CD4-positive, alpha-beta T cell treated with Interleukin-10 for 1 hour (primary cell): ENCODE results near the gene PORCN.
A peak's percentile ranks its signal among the peaks of the same experiment; 100 is the strongest.

Source experiments
- DNase-seq: peaks from one replicate; pipeline ENCODE4 v3.0.0-alpha.2; 2020

Gene PORCN

GRCh38 chrX:48508400-48509244, at the start of gene PORCN:
TSS of gene PORCN (plus strand) at chrX:48508992. CDS start at chrX:48509821, 829 bp downstream.
- DNase-seq, result peak; percentile 82

DNA sequence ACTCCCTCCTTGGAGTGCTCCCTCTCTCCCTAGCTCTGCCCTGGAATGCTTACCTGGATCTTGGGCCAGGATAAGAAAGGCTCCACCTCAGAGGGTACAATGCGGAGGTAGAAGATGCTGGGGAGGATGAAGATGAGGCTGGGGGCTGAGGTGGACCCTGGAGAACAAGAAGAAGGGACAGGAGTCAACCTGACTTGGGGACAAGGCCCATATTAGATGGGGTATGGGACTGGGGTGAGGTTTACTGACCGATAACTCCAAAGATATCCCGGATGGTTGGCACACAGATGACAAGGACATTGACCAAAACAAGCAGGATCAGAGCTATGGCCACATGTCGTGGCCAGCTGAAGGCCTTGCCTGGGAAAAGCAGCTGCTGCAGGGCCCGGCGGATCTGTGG, 49.3 kb upstream of the PORCN start:
- no peak for DNase-seq

DNA sequence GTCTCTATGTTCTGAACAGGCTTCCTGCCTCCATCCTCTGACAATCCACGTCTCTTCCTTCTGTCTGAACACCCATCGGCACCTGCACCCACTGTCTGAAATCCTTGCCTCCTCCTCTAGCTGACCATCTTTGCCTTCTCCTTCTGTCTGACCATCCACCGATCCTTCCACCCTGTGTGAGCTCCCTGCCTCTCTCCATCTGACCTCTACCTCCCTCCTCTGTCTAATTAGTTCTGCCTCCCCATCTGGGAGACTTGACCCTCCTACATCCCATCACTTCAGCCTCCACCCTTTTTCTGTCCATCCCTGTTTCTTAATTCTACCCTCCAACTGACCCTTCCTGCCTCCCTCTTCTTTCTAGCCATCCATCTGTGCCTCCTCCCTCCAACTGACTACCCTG, 48.8 kb upstream of the PORCN start:
- no peak for DNase-seq

DNA sequence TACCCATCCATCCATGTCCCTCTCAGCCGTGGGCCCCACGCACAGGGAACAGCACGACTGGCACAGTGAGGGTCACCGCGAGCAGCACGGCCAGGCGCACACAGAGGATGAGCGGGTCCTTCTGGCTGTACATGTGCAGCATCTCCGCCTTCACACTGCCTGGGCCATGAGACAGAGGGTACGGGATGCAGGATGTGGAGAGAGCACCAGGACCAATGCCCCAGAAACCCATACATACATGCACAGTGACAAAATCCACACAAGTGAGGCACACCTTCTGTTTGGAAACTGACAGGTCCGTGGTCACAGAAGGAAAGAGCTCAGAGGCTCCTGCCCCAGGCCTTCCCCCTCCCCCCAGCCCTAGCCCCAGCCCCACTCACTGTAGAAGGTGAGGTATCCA, 48.2 kb upstream of the PORCN start:
- DNase-seq, result no peak

DNA sequence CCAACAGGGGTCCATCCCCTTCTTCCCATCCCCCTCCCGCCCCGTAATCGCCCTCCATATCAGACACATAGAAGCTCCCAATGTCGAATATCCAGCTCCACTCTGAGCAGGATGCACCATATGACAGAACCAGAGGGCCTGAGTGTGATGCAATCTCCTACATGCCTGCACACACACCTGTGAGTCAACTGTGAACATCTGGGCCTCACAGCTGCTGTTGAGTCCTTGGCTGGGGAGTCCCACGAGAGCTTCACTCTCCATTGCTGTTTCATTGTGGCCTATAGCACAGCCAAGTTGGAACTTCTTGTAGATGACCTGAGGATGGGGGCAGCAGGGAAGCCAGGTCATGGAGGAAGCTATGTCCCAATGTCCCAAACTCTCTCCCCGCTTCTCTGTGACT, 47.0 kb upstream of the PORCN start:
- no peak for DNase-seq

GRCh38 chrX:48465336-48465933, 43.4 kb upstream of the PORCN start:
- no peak for DNase-seq

DNA sequence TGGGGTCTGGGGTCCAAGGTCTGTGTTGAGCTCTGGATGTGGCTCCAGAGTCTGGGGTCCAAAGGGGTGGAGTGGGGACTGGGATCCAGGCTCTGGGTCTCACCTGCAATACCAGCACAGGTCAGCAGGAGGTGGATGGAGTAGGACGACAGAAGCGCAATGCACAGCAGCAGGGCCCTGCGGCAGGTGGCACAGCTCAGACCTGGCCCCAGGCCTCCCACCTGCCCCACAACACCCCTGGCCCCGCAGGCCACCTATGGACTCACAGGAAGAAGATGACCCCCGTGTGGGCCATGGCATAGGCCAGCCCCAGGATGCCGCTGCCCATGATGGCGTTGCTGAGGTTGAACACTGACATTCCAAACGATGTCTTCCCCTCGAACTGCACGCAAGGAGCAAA, 42.1 kb upstream of the PORCN start:
- peak; percentile 7 for DNase-seq

GRCh38 chrX:48467281-48467761, 41.5 kb upstream of the PORCN start:
- no peak for DNase-seq

GRCh38 chrX:48468247-48468671, 40.5 kb upstream of the PORCN start:
- peak; percentile 37 for DNase-seq

DNA sequence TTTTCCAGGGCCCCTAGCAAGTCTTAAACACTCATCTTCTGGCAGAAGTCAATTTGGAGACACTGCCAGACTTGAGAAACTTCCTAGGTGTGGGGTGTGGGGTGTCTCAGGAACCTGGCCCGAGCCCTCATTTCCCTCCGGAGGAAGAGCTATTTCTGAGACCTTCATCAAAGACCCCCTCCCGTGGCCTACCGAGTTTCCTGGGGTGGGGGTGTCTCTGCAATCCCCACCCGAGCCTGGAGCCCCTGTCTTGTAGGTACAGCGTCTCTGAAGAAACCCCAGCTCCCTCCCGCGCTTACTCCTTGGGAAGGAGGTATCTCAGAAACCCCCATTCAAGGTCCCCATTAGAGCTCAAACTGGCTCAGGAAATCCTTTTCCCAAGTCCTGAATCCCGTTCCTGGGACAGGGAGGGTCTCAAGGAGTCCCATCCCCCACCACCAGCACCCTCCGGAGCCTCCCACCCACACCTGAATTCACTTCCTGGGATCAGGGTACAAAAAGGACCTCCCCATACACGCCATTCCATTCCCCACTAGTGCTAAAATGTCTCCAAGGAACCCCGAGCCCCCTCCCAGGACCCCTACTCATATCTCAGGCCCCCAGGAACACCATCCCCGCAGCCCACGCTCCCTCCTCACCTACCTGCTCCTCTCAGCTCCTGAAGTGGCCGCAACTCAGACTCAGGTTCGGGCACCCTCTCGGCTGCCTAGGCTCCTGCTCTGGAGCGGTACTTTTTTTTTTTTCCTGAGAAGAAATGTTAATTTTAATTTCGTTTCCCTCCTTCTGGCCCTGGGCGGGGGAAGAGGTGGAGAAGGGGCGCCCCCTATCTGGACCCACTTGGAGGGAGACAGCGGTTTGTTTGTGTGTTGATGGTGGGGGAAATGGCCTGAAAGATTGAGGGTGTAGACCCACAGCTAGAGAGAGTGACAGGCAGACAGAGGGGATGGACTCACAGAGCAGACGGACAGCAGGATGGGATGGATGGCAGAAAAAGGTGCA, 39.8 kb upstream of the PORCN start:
- DNase-seq, result peak; percentile 60

DNA sequence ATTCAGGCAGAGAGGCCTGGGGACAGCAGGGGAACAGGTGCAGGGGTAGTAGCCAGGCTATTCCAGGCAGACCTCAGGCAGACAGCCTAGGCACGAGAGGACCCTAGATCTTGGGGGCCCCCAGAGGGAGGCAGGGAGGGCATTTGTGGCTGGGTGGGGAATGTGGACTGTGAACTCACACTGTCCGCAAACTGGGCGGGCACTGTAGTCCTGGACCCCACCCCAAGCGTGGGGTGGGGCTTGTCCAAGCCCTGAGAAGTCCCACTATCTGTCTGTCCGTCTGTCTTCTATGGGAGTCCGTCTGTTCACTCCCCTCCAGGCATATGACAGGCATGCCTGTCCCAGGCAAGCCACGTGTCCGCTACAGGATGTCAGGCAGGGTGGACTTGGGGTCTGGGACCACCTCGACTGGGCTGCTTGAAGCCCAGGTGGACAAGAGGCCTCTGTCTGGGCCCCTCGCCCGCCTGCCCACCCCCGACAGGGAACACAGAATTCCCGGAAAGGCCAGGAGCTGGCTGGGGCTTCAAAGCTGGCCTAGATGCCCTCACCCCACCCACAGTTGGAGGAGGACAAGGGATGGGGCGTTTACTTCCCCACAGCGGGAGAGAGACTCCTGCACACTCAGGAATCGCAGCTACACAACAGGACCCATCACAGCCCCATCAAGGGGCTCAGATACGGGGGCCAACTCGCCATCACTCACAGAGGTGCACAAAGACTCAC, 38.5 kb upstream of the PORCN start, which contains the start of gene SLC38A5:
SLC38A5 (minus strand) TSS at position 151 of the 723 bp plus-strand sequence. CDS start 2,336 bp downstream, outside the sequence.
- no peak for DNase-seq

- DNase-seq, result no peak
Observed at GRCh38 chrX:48470833-48471118, 38.0 kb upstream of the PORCN start.

- no peak for DNase-seq
Observed at GRCh38 chrX:48471504-48471903, 37.3 kb upstream of the PORCN start.

DNA sequence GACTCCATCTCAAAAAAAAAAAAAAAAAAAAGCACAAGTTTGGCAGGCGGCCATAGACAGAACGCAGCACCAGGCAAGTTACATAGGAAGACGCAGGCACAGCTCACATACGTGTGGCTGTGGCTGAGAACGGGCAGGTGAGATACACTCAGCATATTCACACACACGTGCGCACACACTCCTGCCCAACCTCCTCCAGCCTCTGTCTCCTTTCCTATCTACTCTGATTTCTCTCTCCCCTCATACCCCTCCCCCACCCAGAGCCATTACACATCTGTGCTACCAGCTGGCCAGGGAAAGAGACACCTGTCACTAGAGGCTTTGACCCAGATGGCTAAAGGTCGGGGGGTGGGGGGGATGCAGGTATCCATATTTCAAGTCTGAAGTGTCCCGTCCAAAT, 36.6 kb upstream of the PORCN start:
- no peak for DNase-seq

DNA sequence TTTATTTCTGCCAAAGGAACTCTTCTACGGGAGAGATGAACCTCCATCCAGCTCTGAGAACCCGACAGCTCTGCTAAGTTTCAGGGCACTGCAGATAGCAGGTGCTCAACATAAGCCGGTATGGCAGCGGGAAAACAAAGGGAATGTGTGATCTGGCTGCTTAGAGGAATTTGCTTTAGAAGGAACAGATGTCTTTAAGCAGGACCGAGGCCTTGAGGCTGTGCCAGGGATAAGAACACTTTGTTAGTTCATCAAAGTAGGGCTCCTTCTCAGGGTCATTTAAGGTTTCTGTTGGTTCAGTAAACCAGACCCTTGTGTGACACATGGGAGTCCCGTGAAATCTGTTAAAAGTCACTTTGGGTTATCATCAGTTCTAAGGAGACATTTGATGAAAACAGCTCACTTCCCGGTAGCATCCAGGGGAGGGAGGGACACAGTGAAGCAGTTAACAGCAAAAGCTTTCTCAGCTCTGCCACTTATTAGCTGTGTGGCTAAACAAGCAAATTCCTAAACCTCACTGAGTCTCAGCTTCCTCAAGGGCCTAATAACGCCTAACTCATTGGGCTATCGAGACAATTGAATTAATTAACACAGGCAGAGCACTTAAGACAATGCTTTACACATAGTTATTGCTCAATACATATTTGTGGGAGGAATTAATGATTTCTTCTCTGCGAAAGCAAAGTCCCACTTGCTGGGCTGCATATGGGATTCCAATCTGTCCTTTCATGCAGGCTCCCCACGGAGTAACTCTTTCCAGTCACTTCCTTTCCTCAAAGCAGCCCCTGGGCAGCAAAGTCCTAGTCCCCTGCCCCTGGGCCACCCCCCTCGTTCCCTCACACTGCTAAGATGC, 35.7 kb upstream of the PORCN start:
- DNase-seq, result no peak

- no peak for DNase-seq
Observed at GRCh38 chrX:48473704-48473990, 35.1 kb upstream of the PORCN start.

- DNase-seq, result peak; percentile 6
Observed at GRCh38 chrX:48474127-48474526, 34.7 kb upstream of the PORCN start.

GRCh38 chrX:48474581-48474980, 34.2 kb upstream of the PORCN start:
- DNase-seq, result no peak

DNA sequence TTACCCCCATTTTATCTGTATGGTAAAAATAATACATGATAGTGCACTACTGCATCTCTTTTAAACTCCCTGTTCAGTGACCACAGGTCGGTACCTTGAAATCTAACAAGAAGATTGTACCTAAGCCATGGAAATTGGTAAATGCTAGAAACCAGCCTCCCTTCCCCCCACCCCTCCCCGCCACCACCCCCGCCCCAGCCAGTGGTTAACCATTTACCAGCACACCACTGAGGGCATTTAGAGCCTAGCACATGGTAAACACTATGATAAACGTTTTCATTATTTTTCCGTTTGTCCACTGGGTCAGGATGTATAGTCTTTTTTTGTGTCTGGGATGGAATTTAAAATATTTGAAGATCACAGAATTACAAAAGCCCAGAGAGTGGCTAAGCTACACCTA, 33.5 kb upstream of the PORCN start:
- DNase-seq, result peak; percentile 21

- peak; percentile 95 for DNase-seq
Observed at GRCh38 chrX:48475774-48476577, 32.8 kb upstream of the PORCN start, which contains the start of gene FTSJ1. TSS of gene FTSJ1 (plus strand) at chrX:48476199. CDS start at chrX:48478048, 1,849 bp downstream.

GRCh38 chrX:48476919-48477318, 31.9 kb upstream of the PORCN start:
- DNase-seq, result no peak
